Liver (tissue), 9 donors: ENCODE results near the gene PDE4D. TPM values are rescaled to one million over a fixed set of nuclear protein-coding genes. Genes with fewer than 3 reads are reported as not detected.

ENCODE experiments used
- DNase-seq: peaks from one replicate; pipeline ENCODE4 v3.0.0-alpha.2; 2017; ENCODE audit warnings: low spot score
- H3K27ac ChIP-seq, 2 donors: one replicate each; pipeline ENCODE4 v1.7.0; 2013; ENCODE audit warnings: inconsistent platforms in 2 of 2, low read length in 2 of 2, control low read depth in 1 of 2, low read depth in 1 of 2, mild to moderate bottlenecking in 1 of 2
- H3K27me3 ChIP-seq, 4 donors: one replicate each; pipeline versions ENCODE4 v1.6.1 to v1.7.0; 2013; ENCODE audit warnings: low read length in 3 of 4, inconsistent platforms in 1 of 4, mild to moderate bottlenecking in 1 of 4, moderate library complexity in 1 of 4; ENCODE audit not compliant: control insufficient read depth in 4 of 4, insufficient read depth in 4 of 4
- H3K36me3 ChIP-seq, 4 donors: one replicate each; pipeline versions ENCODE4 v1.6.1 to v1.7.0; 2013; ENCODE audit warnings: low read length in 3 of 4, mild to moderate bottlenecking in 3 of 4, low read depth in 1 of 4, moderate library complexity in 1 of 4; ENCODE audit not compliant: control insufficient read depth in 4 of 4, insufficient read depth in 3 of 4
- H3K4me1 ChIP-seq, 4 donors: one replicate each; pipeline versions ENCODE4 v1.6.1 to v1.7.0; 2013; ENCODE audit warnings: low read length in 3 of 4, mild to moderate bottlenecking in 3 of 4, moderate library complexity in 1 of 4; ENCODE audit not compliant: control insufficient read depth in 4 of 4, insufficient read depth in 4 of 4
- H3K4me3 ChIP-seq, 3 donors: one replicate each; pipeline versions ENCODE4 v1.6.1 to v1.7.0; 2013; ENCODE audit warnings: low read length in 3 of 3, control low read depth in 1 of 3, low read depth in 1 of 3, mild to moderate bottlenecking in 1 of 3
- H3K9ac ChIP-seq, 2 donors: one replicate each; pipeline ENCODE4 v1.7.0; 2013; ENCODE audit warnings: low read length in 2 of 2, mild to moderate bottlenecking in 2 of 2, moderate library complexity in 2 of 2, control low read depth in 1 of 2, low read depth in 1 of 2
- H3K9me3 ChIP-seq, 4 donors: one replicate each; pipeline versions ENCODE4 v1.6.1 to v1.7.0; 2013; ENCODE audit warnings: low read length in 3 of 4; ENCODE audit not compliant: control insufficient read depth in 4 of 4
- FOXA1 ChIP-seq: IDR thresholded peaks from 2 replicates; pipeline ENCODE4 v1.6.1; 2016; ENCODE audit warnings: antibody characterized with exemption
- FOXA2 ChIP-seq: IDR thresholded peaks from 2 replicates; pipeline ENCODE4 v1.6.1; 2016; ENCODE audit warnings: antibody characterized with exemption
- HNF4A ChIP-seq, 2 donors: conservative IDR thresholded peaks; 2 replicates each; pipeline ENCODE4 v1.6.1; 2016; ENCODE audit warnings: antibody characterized with exemption in 2 of 2, mild to moderate bottlenecking in 2 of 2
- HNF4G ChIP-seq: IDR thresholded peaks from 2 replicates; pipeline ENCODE4 v1.6.1; 2016; ENCODE audit warnings: antibody characterized with exemption
- JUND ChIP-seq, 2 donors: IDR thresholded peaks; 2 replicates each; pipeline ENCODE4 v1.6.1; 2016; ENCODE audit warnings: antibody characterized with exemption in 2 of 2
- NR2F2 ChIP-seq: IDR thresholded peaks from 2 replicates; pipeline ENCODE4 v1.6.1; 2016; ENCODE audit warnings: antibody characterized with exemption
- RAD21 ChIP-seq, 2 donors: IDR thresholded peaks; 2 replicates each; pipeline ENCODE4 v1.6.1; 2016; ENCODE audit warnings: antibody characterized with exemption in 2 of 2, mild to moderate bottlenecking in 2 of 2
- RXRA ChIP-seq, 2 donors: IDR thresholded peaks; 2 replicates each; pipeline ENCODE4 v1.6.1; 2017 to 2018; ENCODE audit warnings: antibody characterized with exemption in 2 of 2, mild to moderate bottlenecking in 1 of 2
- SP1 ChIP-seq: IDR thresholded peaks from 2 replicates; pipeline ENCODE4 v1.6.1; 2018; ENCODE audit warnings: antibody characterized with exemption, mild to moderate bottlenecking
- TAF1 ChIP-seq: conservative IDR thresholded peaks from 2 replicates; pipeline ENCODE4 v1.6.1; 2016; ENCODE audit warnings: antibody characterized with exemption, mild to moderate bottlenecking
- WGBS: extraction: QIAGEN DNeasy Blood & Tissue Kit; methylation state at CpG from one replicate; pipeline ENCODE4 v1.1.7; 2013; 5-methylcytosine and 5-hydroxymethylcytosine counted together
- polyA plus RNA-seq, 2 donors: library from polyadenylated mRNA; stranded (reverse) in 1 of 2; unstranded in 1 of 2; fragments of 200-250 nt in 1 of 2; fragments of >200 nt in 1 of 2; fragmentation: Nextera tagmentation in 1 of 2; extraction: Ambion mirVana in 1 of 2; gene quantifications; one replicate each; pipeline versions ENCODE4 v1.2.1 to v1.2.3, GENCODE V29; 2013 to 2015
- total RNA-seq, 2 donors: library from RNA; depleted of rRNA; stranded (reverse); fragments of >200 nt; gene quantifications; one replicate each; pipeline ENCODE4 v1.2.3, GENCODE V29; 2014
- TF ChIP-seq, protein P1 (sequence below): fragments of 150-350 bp; IDR thresholded peaks from 2 replicates; pipeline ENCODE4 v1.5.1; 2017; ENCODE audit warnings: improper control_type of control experiment, low read depth, low read length; ENCODE audit not compliant: missing input control
- TF ChIP-seq, protein P2 (sequence below): IDR thresholded peaks from 2 replicates; pipeline ENCODE4 v1.6.1; 2016; ENCODE audit warnings: antibody characterized with exemption, mild to moderate bottlenecking
- TF ChIP-seq, protein P3 (sequence below): IDR thresholded peaks from 2 replicates; pipeline ENCODE4 v1.6.1; 2016; ENCODE audit warnings: antibody characterized with exemption
- TF ChIP-seq, protein P4 (sequence below): IDR thresholded peaks from 2 replicates; pipeline ENCODE4 v1.6.1; 2016; ENCODE audit warnings: antibody characterized with exemption
- donor health status: healthy.
- donor health status: healthy.
- donor health status: healthy.
- donor health status: healthy.
- donor health status: healthy.

PDE4D gene
- total and polyA plus RNA-seq, 4 donors = 0.67 to 11.9 (median 6.5) TPM

DNA sequence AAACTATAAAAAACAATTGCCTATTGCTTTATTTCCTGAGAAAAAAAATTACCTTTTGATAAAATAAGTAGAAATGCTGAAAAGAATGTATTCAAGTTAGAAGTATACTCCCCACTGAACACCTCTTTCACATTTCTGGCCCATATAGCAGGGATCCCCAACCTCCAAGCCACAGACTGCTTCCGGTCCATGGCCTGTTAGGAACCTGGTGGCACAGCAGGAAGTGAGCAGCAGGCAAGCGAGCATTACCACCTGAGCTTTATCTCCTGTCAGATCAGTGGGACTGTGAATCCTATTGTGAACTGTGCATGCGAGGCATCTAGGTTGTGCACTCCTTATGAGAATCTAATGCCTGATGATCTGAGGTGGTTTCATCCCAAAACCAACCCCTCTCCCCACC, 746.8 kb downstream of the PDE4D start:
- no peaks in the 10 kb centered on the region for H3K27me3 ChIP-seq
- no peak for DNase-seq
- no peaks in the 10 kb centered on the region for H3K9me3 ChIP-seq
- no peaks in the 10 kb centered on the region for H3K36me3 ChIP-seq
- no peak overlapping the region for H3K4me3 ChIP-seq
- 90% methylated on average over 3 of the region's 3 CpGs for WGBS
- H3K4me1 ChIP-seq = no peaks in the 10 kb centered on the region
- no peak overlapping the region for H3K9ac ChIP-seq
- H3K27ac ChIP-seq = no peak overlapping the region
- no peak for TF ChIP-seq NR2F2
- TF ChIP-seq, protein P1, sequence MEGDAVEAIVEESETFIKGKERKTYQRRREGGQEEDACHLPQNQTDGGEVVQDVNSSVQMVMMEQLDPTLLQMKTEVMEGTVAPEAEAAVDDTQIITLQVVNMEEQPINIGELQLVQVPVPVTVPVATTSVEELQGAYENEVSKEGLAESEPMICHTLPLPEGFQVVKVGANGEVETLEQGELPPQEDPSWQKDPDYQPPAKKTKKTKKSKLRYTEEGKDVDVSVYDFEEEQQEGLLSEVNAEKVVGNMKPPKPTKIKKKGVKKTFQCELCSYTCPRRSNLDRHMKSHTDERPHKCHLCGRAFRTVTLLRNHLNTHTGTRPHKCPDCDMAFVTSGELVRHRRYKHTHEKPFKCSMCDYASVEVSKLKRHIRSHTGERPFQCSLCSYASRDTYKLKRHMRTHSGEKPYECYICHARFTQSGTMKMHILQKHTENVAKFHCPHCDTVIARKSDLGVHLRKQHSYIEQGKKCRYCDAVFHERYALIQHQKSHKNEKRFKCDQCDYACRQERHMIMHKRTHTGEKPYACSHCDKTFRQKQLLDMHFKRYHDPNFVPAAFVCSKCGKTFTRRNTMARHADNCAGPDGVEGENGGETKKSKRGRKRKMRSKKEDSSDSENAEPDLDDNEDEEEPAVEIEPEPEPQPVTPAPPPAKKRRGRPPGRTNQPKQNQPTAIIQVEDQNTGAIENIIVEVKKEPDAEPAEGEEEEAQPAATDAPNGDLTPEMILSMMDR = no peak
- TF ChIP-seq, protein P2, sequence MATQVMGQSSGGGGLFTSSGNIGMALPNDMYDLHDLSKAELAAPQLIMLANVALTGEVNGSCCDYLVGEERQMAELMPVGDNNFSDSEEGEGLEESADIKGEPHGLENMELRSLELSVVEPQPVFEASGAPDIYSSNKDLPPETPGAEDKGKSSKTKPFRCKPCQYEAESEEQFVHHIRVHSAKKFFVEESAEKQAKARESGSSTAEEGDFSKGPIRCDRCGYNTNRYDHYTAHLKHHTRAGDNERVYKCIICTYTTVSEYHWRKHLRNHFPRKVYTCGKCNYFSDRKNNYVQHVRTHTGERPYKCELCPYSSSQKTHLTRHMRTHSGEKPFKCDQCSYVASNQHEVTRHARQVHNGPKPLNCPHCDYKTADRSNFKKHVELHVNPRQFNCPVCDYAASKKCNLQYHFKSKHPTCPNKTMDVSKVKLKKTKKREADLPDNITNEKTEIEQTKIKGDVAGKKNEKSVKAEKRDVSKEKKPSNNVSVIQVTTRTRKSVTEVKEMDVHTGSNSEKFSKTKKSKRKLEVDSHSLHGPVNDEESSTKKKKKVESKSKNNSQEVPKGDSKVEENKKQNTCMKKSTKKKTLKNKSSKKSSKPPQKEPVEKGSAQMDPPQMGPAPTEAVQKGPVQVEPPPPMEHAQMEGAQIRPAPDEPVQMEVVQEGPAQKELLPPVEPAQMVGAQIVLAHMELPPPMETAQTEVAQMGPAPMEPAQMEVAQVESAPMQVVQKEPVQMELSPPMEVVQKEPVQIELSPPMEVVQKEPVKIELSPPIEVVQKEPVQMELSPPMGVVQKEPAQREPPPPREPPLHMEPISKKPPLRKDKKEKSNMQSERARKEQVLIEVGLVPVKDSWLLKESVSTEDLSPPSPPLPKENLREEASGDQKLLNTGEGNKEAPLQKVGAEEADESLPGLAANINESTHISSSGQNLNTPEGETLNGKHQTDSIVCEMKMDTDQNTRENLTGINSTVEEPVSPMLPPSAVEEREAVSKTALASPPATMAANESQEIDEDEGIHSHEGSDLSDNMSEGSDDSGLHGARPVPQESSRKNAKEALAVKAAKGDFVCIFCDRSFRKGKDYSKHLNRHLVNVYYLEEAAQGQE = no peak
- no peak for TF ChIP-seq FOXA2
- no peak for TF ChIP-seq HNF4A (conservative IDR thresholded peaks at IDR 0.05)

DNA sequence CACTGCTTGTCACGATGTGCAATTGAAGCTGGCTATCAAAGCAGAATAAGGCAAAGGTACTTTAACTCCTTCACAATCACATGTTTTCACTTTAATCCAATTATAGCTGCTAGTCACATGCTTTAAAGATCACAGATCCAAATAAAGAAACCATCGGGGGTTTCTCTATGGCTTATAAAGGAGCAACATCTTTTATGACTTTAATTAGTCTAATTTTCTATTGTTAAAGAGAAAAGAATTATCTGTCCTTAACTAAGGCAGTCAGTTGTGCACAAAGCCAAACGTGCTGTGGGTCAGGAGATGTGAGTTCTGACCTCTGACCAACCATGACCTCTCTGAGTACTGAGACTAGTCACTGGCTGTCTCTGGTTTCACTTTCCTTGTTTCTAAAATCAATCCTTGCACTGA, 749.6 kb downstream of the PDE4D start:
- no peak overlapping the region for H3K9ac ChIP-seq
- H3K27ac ChIP-seq = no peak overlapping the region
- TF ChIP-seq HNF4A (conservative IDR thresholded peaks at IDR 0.05) (peak in 1 of 2 donors; percentile 26), JUND (IDR thresholded peaks at IDR 0.05) (no peak), NR2F2 (peak; percentile 78)
- H3K4me1 ChIP-seq = no peaks in the 10 kb centered on the region
- no peaks in the 10 kb centered on the region for H3K27me3 ChIP-seq
- H3K36me3 ChIP-seq = no peaks in the 10 kb centered on the region
- 54% methylated on average over 3 of the region's 3 CpGs for WGBS
- no peak overlapping the region for H3K4me3 ChIP-seq
- H3K9me3 ChIP-seq = no peaks in the 10 kb centered on the region
- no peak for DNase-seq

DNA sequence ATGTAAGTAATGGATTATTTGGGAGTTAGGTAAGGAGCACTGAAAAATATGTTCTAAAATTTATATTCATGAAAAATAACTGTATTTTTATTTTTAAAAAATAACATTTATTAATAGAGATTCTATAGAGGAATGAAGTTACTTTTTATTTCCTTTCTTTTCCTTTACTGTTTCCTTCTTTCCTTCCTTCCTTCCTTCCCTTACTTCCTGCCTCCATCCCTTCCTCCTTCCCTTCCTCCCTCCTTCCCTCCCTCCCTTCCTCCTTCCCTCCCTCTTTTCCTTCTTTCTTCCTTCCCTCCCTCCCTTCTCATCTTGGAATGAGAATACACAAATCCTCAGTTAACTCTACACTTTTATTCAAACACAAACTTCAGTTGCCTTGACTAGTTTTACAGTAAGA, 750.6 kb downstream of the PDE4D start:
- no peak overlapping the region for H3K9ac ChIP-seq
- H3K4me1 ChIP-seq = no peaks in the 10 kb centered on the region
- no peak for DNase-seq
- no peak overlapping the region for H3K4me3 ChIP-seq
- H3K36me3 ChIP-seq = no peaks in the 10 kb centered on the region
- no peaks in the 10 kb centered on the region for H3K27me3 ChIP-seq
- H3K27ac ChIP-seq = no peak overlapping the region
- no peaks in the 10 kb centered on the region for H3K9me3 ChIP-seq
- no peak for TF ChIP-seq TAF1
- TF ChIP-seq, protein P2 = no peak
- TF ChIP-seq, protein P3, sequence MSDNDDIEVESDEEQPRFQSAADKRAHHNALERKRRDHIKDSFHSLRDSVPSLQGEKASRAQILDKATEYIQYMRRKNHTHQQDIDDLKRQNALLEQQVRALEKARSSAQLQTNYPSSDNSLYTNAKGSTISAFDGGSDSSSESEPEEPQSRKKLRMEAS = no peak
- TF ChIP-seq SP1 = no peak
- no peak for TF ChIP-seq RAD21 (IDR thresholded peaks at IDR 0.05)
- TF ChIP-seq RXRA (IDR thresholded peaks at IDR 0.05) = no peak
- no peak for TF ChIP-seq JUND (IDR thresholded peaks at IDR 0.05)
- TF ChIP-seq FOXA1 = no peak
- no peak for TF ChIP-seq NR2F2
- no peak for TF ChIP-seq FOXA2
- TF ChIP-seq, protein P1 = no peak
- TF ChIP-seq HNF4G = no peak
- TF ChIP-seq, protein P4, sequence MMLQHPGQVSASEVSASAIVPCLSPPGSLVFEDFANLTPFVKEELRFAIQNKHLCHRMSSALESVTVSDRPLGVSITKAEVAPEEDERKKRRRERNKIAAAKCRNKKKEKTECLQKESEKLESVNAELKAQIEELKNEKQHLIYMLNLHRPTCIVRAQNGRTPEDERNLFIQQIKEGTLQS = no peak
